ENCODE results near the gene MND1.

Gene MND1

GRCh38 chr4:153347117-153347516 lies 2.6 kb downstream of the MND1 start:
- no peak for DNase-seq

DNA sequence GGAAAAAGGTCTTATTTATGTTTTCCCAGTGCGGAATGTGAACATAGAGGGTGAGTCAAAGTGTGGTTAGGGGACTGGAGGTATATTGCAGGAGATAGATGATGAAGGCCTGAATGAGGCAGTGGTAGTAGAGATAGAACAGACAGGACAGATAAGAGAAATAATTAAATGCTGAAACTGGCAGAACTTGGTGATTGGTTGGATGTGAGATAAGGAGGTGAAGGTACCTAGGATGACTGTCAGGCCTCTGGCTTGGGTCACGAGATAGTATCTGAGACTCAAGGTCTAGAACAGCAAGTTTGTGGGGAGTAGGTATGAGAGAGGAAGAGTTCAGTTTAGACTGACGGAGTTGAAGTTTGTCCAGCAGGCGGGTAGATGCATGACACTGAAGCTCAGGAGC lies 3.5 kb downstream of the MND1 start:
- DNase-seq: no peak

DNA sequence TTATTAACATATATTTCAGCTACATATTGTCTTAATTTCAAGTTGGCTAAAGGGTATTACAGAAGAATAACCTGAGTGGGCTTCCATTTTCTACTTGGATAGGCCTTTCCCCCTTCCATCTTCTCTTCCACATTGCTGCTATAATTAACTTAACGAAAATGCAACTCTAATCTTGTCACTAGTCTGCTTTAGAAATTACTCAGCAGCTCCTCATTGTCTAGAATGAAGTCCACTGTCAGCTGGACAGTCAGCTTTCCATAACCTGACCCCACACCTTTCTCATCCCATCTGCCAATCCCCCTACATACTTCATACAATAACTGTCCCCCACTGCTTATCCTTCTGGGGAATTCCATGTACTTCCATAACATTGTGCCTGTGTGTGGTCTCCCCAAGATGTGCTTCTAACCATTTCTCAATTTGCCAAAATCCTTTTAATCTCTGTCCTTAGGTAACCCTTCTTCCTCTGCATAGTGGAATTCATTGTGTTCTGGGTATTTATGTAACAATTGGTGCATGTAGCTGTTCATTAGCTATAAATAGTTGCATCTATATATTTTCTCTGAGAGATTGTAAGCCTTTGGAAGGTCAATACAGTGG lies 4.8 kb downstream of the MND1 start:
- DNase-seq: no peak

- no peak for DNase-seq
These were observed 17.7 kb downstream of the MND1 start for GRCh38 chr4:153362184-153362583.

- no peak for DNase-seq
These were observed 19.6 kb downstream of the MND1 start for GRCh38 chr4:153364061-153364460.

GRCh38 chr4:153365003-153365402 lies 20.5 kb downstream of the MND1 start:
- DNase-seq: no peak

DNA sequence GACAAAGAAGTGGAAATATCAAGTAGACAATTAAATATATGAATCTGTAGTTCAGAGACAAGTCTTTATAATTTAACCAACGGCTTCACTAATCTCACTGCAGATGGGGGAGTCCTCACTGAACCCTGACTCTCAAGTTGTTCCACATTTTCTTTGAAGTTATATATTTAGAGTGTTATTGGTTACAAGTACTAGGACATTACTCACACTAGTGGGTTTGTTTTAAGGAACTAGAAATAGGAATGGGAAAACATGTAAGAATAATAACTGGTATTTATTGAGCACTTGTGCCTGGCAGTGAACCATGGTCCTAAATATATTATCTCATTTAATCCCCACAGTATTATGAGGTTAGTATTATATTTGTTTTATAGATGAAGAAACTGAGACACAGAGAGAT lies 22.0 kb downstream of the MND1 start:
- no peak for DNase-seq

- DNase-seq: no peak
These were observed 22.6 kb downstream of the MND1 start for GRCh38 chr4:153367092-153367491.

DNA sequence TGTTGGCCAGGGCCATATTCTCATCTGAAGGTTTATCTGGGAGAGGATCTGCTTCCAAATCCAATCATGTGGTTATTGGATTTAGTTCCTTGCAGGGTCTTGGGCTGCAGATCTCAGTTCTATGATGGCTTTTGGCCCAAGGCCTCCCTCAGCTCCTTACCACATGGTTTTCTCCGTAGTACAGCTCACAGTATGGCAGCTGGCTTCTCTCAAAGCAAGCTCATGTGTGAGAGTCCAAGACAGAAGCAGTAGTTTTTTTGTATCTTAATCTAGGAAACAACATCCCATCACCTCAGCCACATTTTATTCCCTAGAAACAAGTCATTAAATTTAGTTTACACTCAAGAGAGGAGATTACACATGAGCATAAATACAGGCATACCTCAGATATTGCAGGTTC lies 24.5 kb downstream of the MND1 start:
- DNase-seq: no peak

- no peak for DNase-seq
These were observed 27.3 kb downstream of the MND1 start for GRCh38 chr4:153371701-153372234.

DNA sequence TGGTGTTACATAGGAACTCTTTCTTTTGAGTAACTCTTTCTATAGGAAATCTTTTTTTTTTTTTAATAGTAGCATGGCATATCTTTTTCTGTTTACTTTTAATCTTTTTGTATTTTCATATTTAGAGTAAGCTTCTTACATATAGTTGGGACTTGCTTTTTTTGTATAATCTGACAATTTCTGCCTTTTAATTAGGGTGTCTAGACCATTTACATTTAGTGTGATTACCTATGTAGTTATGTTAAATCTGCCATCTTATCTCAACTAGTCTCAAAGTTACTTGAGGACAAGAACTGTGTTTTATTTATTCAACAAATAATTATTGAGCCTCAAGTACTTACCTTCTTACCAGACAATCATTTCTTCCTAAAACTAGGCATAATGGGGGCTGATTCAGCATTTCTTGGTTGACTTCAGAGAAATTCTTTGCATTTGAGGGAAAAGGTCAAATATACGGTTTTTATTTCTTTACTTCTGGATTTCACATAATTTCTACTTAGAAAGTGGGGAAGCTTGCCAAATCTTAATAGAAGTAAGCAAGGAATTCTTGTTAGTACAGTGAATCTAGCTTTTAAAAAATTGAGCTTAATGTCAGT lies 28.6 kb downstream of the MND1 start:
- DNase-seq: no peak

GRCh38 chr4:153374442-153374841 lies 30.0 kb downstream of the MND1 start:
- DNase-seq: no peak

DNA sequence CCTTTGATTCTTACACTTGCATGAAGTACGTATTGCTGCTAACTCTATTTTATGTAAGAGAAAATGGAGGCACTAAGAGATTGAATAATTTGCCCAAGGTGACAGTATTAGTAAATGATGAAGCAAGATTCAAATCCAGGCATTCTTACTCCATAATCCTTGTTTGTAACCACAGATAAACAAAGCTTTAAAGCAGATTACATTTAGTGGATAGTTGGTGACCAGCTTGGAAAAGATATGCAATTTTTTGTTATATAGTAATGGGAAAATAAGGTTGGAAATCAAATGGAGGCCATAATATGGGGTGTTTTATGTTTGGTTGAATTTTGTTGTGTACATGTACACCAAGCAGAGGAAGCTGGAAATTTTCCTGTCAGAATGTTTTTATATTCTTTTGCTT lies 30.8 kb downstream of the MND1 start:
- DNase-seq: no peak

DNA sequence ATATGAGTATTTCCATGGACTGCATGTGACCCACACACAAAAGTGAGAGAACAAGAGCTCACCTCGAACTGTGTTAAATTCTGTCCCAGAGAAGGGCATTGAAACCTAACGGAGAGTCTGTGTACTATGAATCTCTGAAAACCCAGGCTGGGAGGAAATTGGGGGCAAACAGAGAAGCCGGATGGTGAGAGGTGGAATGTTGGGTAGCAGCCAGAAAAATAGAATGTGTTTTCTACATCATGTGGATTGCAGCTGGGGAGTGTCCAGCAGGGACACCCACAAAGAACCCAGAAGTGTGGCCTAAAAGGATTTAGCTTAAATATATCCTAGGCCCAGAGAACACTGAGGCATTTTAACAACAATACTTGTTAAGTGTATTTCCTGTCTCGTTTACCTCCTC lies 38.6 kb downstream of the MND1 start:
- DNase-seq: no peak

DNA sequence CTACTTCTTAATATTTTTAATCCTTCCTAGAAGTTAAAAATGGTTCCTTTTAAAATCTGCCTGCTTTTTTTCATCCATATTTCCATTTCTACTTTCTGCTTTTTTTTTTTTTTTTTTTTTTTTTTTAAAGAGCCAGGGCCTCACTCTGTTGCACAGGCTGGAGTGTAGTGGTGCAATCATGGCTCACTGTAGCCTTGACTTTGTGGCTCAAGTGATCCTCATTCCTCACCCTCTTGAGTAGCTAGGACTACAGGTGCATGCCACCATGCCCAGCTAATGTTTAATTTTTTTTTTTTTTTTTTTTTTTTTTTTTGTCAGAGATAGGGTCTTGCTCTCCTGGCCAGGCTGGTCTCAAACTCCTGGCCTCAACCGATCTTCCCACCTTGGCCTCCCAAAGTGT lies 39.7 kb downstream of the MND1 start:
- no peak for DNase-seq

GRCh38 chr4:153385784-153386183 lies 41.3 kb downstream of the MND1 start:
- DNase-seq: no peak

- no peak for DNase-seq
These were observed 43.5 kb downstream of the MND1 start for GRCh38 chr4:153387981-153388380.

DNA sequence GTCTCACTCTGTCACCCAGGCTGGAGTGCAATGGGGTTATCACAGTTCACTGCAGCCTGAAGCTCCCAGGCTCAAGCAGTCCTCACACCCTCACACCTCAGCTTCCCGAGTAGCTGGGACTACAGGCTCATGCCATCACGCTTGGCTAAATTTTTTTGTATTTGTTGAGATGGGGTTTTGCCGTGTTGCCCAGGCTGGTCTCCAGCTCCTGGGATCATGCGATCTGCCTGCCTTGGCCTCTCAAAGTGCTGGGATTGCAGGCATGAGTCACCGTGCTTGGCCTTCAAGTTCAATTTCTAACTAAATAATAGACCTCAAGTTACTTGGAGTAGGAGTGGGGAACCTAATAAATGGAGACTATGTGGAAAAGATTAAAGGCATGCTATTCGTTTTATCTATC lies 48.9 kb downstream of the MND1 start:
- no peak for DNase-seq

DNA sequence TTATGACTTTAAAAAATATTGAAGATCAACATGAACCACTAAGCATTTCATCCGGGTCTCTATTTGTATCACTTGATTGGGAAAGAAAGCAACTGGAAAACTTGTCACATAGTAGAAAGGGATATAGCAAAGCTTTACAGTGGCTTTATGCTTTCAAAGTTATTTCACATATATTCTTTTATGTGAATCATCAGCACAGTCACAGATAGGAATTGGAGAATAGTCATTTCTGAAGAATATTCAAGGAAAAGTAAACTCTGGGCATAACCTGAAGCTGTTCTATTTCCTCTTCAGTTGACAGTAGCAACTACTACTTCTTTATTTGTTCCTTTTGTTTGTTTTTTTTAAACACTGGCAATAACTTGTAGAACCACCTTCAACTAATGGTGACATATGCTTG lies 50.5 kb downstream of the MND1 start:
- no peak for DNase-seq

DNA sequence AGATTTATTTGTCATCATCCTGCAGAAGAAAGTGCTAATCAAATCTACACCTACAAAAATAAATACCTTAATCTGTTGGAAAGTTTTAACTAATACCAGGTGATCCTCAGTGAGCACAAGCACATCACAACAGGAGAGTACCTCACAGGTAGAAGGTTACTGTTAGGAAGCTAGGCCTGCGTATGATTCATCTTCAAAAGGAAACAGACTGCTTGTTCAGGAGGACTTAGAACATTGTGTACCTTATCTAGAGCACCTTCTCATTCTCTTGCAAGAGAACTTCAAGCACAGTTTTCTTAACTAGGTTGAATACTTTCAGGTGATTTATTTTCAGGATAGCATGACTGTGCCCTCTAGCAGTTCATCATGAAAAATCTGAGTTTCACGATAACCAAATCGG lies 54.2 kb downstream of the MND1 start:
- no peak for DNase-seq

- no peak for DNase-seq
These were observed 54.9 kb downstream of the MND1 start for GRCh38 chr4:153399358-153399757.

GRCh38 chr4:153401501-153401900 lies 57.0 kb downstream of the MND1 start:
- no peak for DNase-seq

- no peak for DNase-seq
These were observed 57.9 kb downstream of the MND1 start for GRCh38 chr4:153402366-153402765.

GRCh38 chr4:153403726-153404125 lies 59.2 kb downstream of the MND1 start:
- no peak for DNase-seq

DNA sequence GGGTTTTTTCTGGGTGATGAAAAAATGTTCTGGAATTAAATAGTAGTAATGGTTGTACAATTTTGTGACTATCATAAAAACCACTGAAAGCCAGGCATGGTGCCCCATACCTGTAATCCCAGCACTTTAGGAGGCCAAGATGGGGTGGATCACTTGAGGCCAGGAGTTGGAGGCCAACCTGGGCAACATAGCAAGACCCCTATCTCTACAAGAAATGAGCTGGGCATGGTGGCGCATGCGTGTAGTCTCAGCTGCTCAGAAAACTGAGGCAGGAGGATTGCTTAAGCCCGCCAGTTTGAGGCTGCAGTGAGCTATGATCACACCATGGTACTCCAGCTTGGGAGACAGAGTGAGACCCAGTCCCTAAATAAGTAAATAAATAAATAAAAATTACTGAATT lies 63.4 kb downstream of the MND1 start:
- DNase-seq: no peak
